ENCODE results near the gene KCTD5. TPM values are rescaled to one million over a fixed set of nuclear protein-coding genes. Genes with fewer than 3 reads are reported as not detected.

Gene KCTD5
- total RNA-seq, 4 donors from 2014 or later = 13.7 to 22.7 (median 21.2) TPM

GRCh38 chr16:2691491-2692248, 9.3 kb downstream of the KCTD5 start:
- TF ChIP-seq CTCF (IDR thresholded peaks at IDR 0.05; ENCODE audit: low read depth) = no peak

- TF ChIP-seq CTCF (IDR thresholded peaks at IDR 0.05; ENCODE audit: low read depth) = no peak
Measured at GRCh38 chr16:2692251-2692947, 10.1 kb downstream of the KCTD5 start.

GRCh38 chr16:2692948-2693651, 10.8 kb downstream of the KCTD5 start:
- TF ChIP-seq CTCF (IDR thresholded peaks at IDR 0.05; ENCODE audit: low read depth) = no peak

GRCh38 chr16:2697401-2697948, 15.2 kb downstream of the KCTD5 start:
- TF ChIP-seq CTCF (IDR thresholded peaks at IDR 0.05; ENCODE audit: low read depth) = no peak

GRCh38 chr16:2698103-2698870, 16.0 kb downstream of the KCTD5 start:
- no peak for TF ChIP-seq CTCF (IDR thresholded peaks at IDR 0.05; ENCODE audit: low read depth)

GRCh38 chr16:2698965-2699750, 16.8 kb downstream of the KCTD5 start:
- TF ChIP-seq CTCF (IDR thresholded peaks at IDR 0.05; ENCODE audit: low read depth) = no peak

Data from subcutaneous adipose tissue (tissue), 4 donors.